ENCODE data around the gene OR1N2. TPM values are rescaled to one million over a fixed set of nuclear protein-coding genes. Genes with fewer than 3 reads are reported as not detected.

OR1N2 gene
- total RNA-seq (1 to 10 TPM in 1 of 2 donors, under 1 TPM in 1; 0.39 to 1.7 TPM), polyA plus RNA-seq (ENCODE audit: insufficient read depth, low read depth, low replicate concordance) (not detected)
- long read RNA-seq, donor 1 = 0 reads
- long read RNA-seq, donor 2 = 0 reads

- WGBS, 2 donors = 71 to 90% methylated on average over 2 of the region's 2 CpGs
- H3K27me3 ChIP-seq = no peaks in the 10 kb centered on the region
- no peaks in the 10 kb centered on the region for H3K4me1 ChIP-seq
- no peak within 1 kb of the TSS for H3K27ac ChIP-seq
- no peaks in the 10 kb centered on the region for H3K9me3 ChIP-seq
- no peak for DNase-seq
- TF ChIP-seq POLR2A (IDR thresholded peaks at IDR 0.05) (no peak), CTCF (IDR thresholded peaks at IDR 0.05) (no peak)
- intact Hi-C loops (cut with DNase I; ENCODE audit: low total_unique reads) = no loop called here
- H3K36me3 ChIP-seq (ENCODE audit: low read depth, missing control alignments) = no peaks in the 10 kb centered on the region
- no peak within 1 kb of the TSS for H3K4me3 ChIP-seq
Measured at GRCh38 chr9:122552812-122553211, at the start of gene OR1N2. Gene OR1N2, plus strand, starts transcription at chr9:122553112. Its CDS starts 100 bp downstream, at chr9:122553212.

- intact Hi-C loops (cut with DNase I; ENCODE audit: low total_unique reads) = no loop called here
- DNase-seq = no peak
- TF ChIP-seq POLR2A (IDR thresholded peaks at IDR 0.05) (no peak), CTCF (IDR thresholded peaks at IDR 0.05) (no peak)
Measured at GRCh38 chr9:122506964-122507363, 45.9 kb upstream of the OR1N2 start.

GRCh38 chr9:122510502-122510901 lies 42.4 kb upstream of the OR1N2 start, which contains the start of gene OR1J2:
Gene OR1J2, plus strand, starts transcription at chr9:122510802. Its CDS starts 0 bp downstream, at chr9:122510802.
- Histone ChIP-seq H3K27ac (no peak within 1 kb of the TSS), H3K27me3 (no peaks in the 10 kb centered on the region), H3K36me3 (ENCODE audit: low read depth, missing control alignments) (no peaks in the 10 kb centered on the region), H3K4me3 (no peak within 1 kb of the TSS), H3K4me1 (no peaks in the 10 kb centered on the region), H3K9me3 (no peaks in the 10 kb centered on the region)
- intact Hi-C loops (cut with DNase I; ENCODE audit: low total_unique reads) = no loop called here
- no peak for TF ChIP-seq CTCF (IDR thresholded peaks at IDR 0.05)
- WGBS, 2 donors = 78 to 89% methylated on average over 6 of the region's 6 CpGs
- no peak for DNase-seq

More at GRCh38 chr9:122506964-122507363, 45.9 kb upstream of the OR1N2 start:
- Histone ChIP-seq H3K4me1 (no peaks in the 10 kb centered on the region), H3K9me3 (no peaks in the 10 kb centered on the region), H3K27me3 (no peaks in the 10 kb centered on the region), H3K27ac (no peak overlapping the region), H3K4me3 (no peak overlapping the region), H3K36me3 (ENCODE audit: low read depth, missing control alignments) (no peaks in the 10 kb centered on the region)
- WGBS, 2 donors = 68 to 89% methylated on average over 2 of the region's 2 CpGs

GRCh38 chr9:122518226-122518625 lies 34.7 kb upstream of the OR1N2 start:
- no peaks in the 10 kb centered on the region for H3K9me3 ChIP-seq
- no peaks in the 10 kb centered on the region for H3K4me1 ChIP-seq
- H3K27ac ChIP-seq = no peak overlapping the region
- no peak for DNase-seq
- no peak overlapping the region for H3K4me3 ChIP-seq
- no peak for TF ChIP-seq POLR2A (IDR thresholded peaks at IDR 0.05)
- TF ChIP-seq CTCF (IDR thresholded peaks at IDR 0.05) = no peak
- intact Hi-C loops (cut with DNase I; ENCODE audit: low total_unique reads) = no loop called here
- no peaks in the 10 kb centered on the region for H3K36me3 ChIP-seq (ENCODE audit: low read depth, missing control alignments)
- H3K27me3 ChIP-seq = no peaks in the 10 kb centered on the region
- 66 to 72% methylated on average over 2 of the region's 2 CpGs for whole genome bisulfite sequencing, 2 donors

GRCh38 chr9:122518841-122519240 lies 34.1 kb upstream of the OR1N2 start, which contains the start of gene OR1J4:
Gene OR1J4, plus strand, starts transcription at chr9:122519141. Its CDS starts 0 bp downstream, at chr9:122519141.
- intact Hi-C loops (cut with DNase I; ENCODE audit: low total_unique reads) = no loop called here
- TF ChIP-seq CTCF (IDR thresholded peaks at IDR 0.05) (no peak), POLR2A (IDR thresholded peaks at IDR 0.05) (no peak)
- no peak within 1 kb of the TSS for H3K4me3 ChIP-seq
- H3K4me1 ChIP-seq = no peaks in the 10 kb centered on the region
- 85 to 86% methylated on average over 4 of the region's 4 CpGs for WGBS, 2 donors
- H3K27me3 ChIP-seq = no peaks in the 10 kb centered on the region
- H3K27ac ChIP-seq = no peak within 1 kb of the TSS
- DNase-seq = no peak
- no peaks in the 10 kb centered on the region for H3K9me3 ChIP-seq
- H3K36me3 ChIP-seq (ENCODE audit: low read depth, missing control alignments) = no peaks in the 10 kb centered on the region
